HG03565 (cell line): ENCODE measurements around the gene BTBD1.

ENCODE experiments used
- ATAC-seq: cut with Tn5 transposase; IDR thresholded peaks from one replicate; pipeline ENCODE4 v1.9.1; 2021; ENCODE audit warnings: mild to moderate bottlenecking, moderate library complexity; ENCODE audit not compliant: unreplicated experiment

The BTBD1 gene

GRCh38 chr15:82999426-82999825, 67.6 kb downstream of the BTBD1 start:
- no peak for ATAC-seq

- no peak for ATAC-seq
Measured at GRCh38 chr15:82995938-82996337, 71.1 kb downstream of the BTBD1 start.

- no peak for ATAC-seq
Measured at GRCh38 chr15:82995076-82995475, 72.0 kb downstream of the BTBD1 start.

GRCh38 chr15:82993144-82993543, 73.9 kb downstream of the BTBD1 start:
- ATAC-seq: no peak

GRCh38 chr15:82992436-82992998, 74.5 kb downstream of the BTBD1 start:
- ATAC-seq: no peak

- peak; percentile 11 for ATAC-seq
Measured at GRCh38 chr15:82986442-82986780, 80.6 kb downstream of the BTBD1 start.

GRCh38 chr15:82985688-82986441, 81.2 kb downstream of the BTBD1 start, which contains the start of gene RAMAC:
Gene RAMAC, plus strand, starts transcription at chr15:82986210. Its CDS starts 2,809 bp downstream, at chr15:82989019.
- peak; percentile 91 for ATAC-seq

- ATAC-seq: no peak
Measured at GRCh38 chr15:82980981-82981380, 86.1 kb downstream of the BTBD1 start.

- ATAC-seq: no peak
Measured at GRCh38 chr15:82979726-82980125, 87.3 kb downstream of the BTBD1 start.

GRCh38 chr15:82978438-82978837, 88.6 kb downstream of the BTBD1 start:
- no peak for ATAC-seq

- ATAC-seq: no peak
Measured at GRCh38 chr15:82977076-82977475, 90.0 kb downstream of the BTBD1 start.

GRCh38 chr15:82972990-82973389, 94.1 kb downstream of the BTBD1 start:
- ATAC-seq: no peak

GRCh38 chr15:82971218-82971984, 95.7 kb downstream of the BTBD1 start:
- ATAC-seq: no peak

- ATAC-seq: no peak
Measured at GRCh38 chr15:82970696-82971095, 96.4 kb downstream of the BTBD1 start.

- ATAC-seq: no peak
Measured at GRCh38 chr15:82970078-82970686, 96.9 kb downstream of the BTBD1 start.

GRCh38 chr15:82969353-82969752, 97.7 kb downstream of the BTBD1 start:
- no peak for ATAC-seq

- ATAC-seq: no peak
Measured at GRCh38 chr15:82968066-82968465, 99.0 kb downstream of the BTBD1 start.

GRCh38 chr15:82966671-82967071, 100.4 kb downstream of the BTBD1 start:
- peak; percentile 86 for ATAC-seq
